WERI-Rb-1 (cell line): ENCODE data around the gene ZFPM1.

Experiments used
- DNase-seq: peaks from one replicate; pipeline ENCODE4 v3.0.0-alpha.2; 2020
- H3K27ac ChIP-seq: fragments of 250-450 bp; sonication (Bioruptor Pico); 2 replicates; pipeline ENCODE4 v1.5.1; 2020; ENCODE audit warnings: mild to moderate bottlenecking, moderate library complexity
- H3K27me3 ChIP-seq: fragments of 250-450 bp; sonication (Bioruptor Pico); 2 replicates; pipeline ENCODE4 v1.5.1; 2021; ENCODE audit warnings: mild to moderate bottlenecking, low read depth, moderate library complexity; ENCODE audit not compliant: insufficient read depth, severe bottlenecking
- H3K36me3 ChIP-seq: fragments of 250-450 bp; sonication (Bioruptor Pico); 2 replicates; pipeline ENCODE4 v1.5.1; 2020; ENCODE audit warnings: mild to moderate bottlenecking, moderate library complexity
- H3K4me3 ChIP-seq: 2 replicates; pipeline ENCODE4 v1.5.1; 2011; ENCODE audit warnings: low read depth, mild to moderate bottlenecking, control low read depth, low read length
- H3K9me3 ChIP-seq: fragments of 250-450 bp; sonication (Bioruptor Pico); 2 replicates; pipeline ENCODE4 v1.5.1; 2021; ENCODE audit warnings: mild to moderate bottlenecking, moderate library complexity; ENCODE audit not compliant: severe bottlenecking
- CTCF ChIP-seq: IDR thresholded peaks from 2 replicates; pipeline ENCODE4 v1.5.1; 2011; ENCODE audit warnings: low read depth, mild to moderate bottlenecking, control low read depth, inconsistent platforms, low read length

ZFPM1 gene

GRCh38 chr16:88455610-88456355 is 2.7 kb downstream of the ZFPM1 start:
- no peaks in the 10 kb centered on the region for H3K27me3 ChIP-seq
- no peaks in the 10 kb centered on the region for H3K36me3 ChIP-seq
- no peaks in the 10 kb centered on the region for H3K9me3 ChIP-seq
- peak overlapping the region; percentile 88 for H3K27ac ChIP-seq
- TF ChIP-seq CTCF: no peak
- peak overlapping the region; percentile 50 for H3K4me3 ChIP-seq
- DNase-seq: peak; percentile 42

GRCh38 chr16:88456356-88457292 is 3.5 kb downstream of the ZFPM1 start:
- Histone ChIP-seq H3K4me3 (peak overlapping the region; percentile 50), H3K27ac (peak overlapping the region; percentile 88; the same call in 1 of the 2 replicates), H3K36me3 (no peaks in the 10 kb centered on the region), H3K9me3 (no peaks in the 10 kb centered on the region), H3K27me3 (no peaks in the 10 kb centered on the region)
- no peak for TF ChIP-seq CTCF
- no peak for DNase-seq

GRCh38 chr16:88458039-88458772 is 5.1 kb downstream of the ZFPM1 start:
- DNase-seq: no peak
- Histone ChIP-seq H3K27me3 (no peaks in the 10 kb centered on the region), H3K27ac (no peak overlapping the region), H3K4me3 (no peak overlapping the region), H3K36me3 (no peaks in the 10 kb centered on the region), H3K9me3 (no peaks in the 10 kb centered on the region)
- TF ChIP-seq CTCF: no peak

- Histone ChIP-seq H3K36me3 (no peaks in the 10 kb centered on the region), H3K27me3 (no peaks in the 10 kb centered on the region), H3K9me3 (no peaks in the 10 kb centered on the region), H3K4me3 (no peak overlapping the region), H3K27ac (no peak overlapping the region)
- no peak for DNase-seq
- no peak for TF ChIP-seq CTCF
Observed at GRCh38 chr16:88458773-88459235, 5.7 kb downstream of the ZFPM1 start.

- no peaks in the 10 kb centered on the region for H3K9me3 ChIP-seq
- no peak overlapping the region for H3K27ac ChIP-seq
- no peaks in the 10 kb centered on the region for H3K27me3 ChIP-seq
- H3K36me3 ChIP-seq: no peaks in the 10 kb centered on the region
- H3K4me3 ChIP-seq: no peak overlapping the region
- no peak for TF ChIP-seq CTCF
- peak; percentile 20 for DNase-seq
Observed at GRCh38 chr16:88459366-88460073, 6.4 kb downstream of the ZFPM1 start.
